HepG2 (cell line): ENCODE results near the gene HEATR5B. TPM values are rescaled to one million over a fixed set of nuclear protein-coding genes. Genes with fewer than 3 reads are reported as not detected.

Experiments used
- ATAC-seq: fragments of 200-7000 bp; cut with Tn5 transposase; 3 replicates; pipeline ENCODE4 v1.9.1; 2020; ENCODE audit warnings: mild to moderate bottlenecking, moderate library complexity
- Bru-seq: library from RNA; stranded (reverse); fragments of 400-500 nt; gene quantifications from one replicate; lab custom pipeline; 2021; lab: Mats Ljungman, UMichigan
- BruChase-seq, 2 experiments: library from RNA; stranded (reverse); fragments of 400-500 nt; gene quantifications; one replicate each; lab custom pipeline; 2021; lab: Mats Ljungman, UMichigan
- BruUV-seq: library from RNA; stranded (reverse); fragments of 400-500 nt; replicated peaks from 2 replicates; lab custom pipeline; 2021; lab: Mats Ljungman, UMichigan
- CTCF ChIA-PET: fragments of 300-600 bp; formaldehyde crosslinking; extraction: SDS; loops from one replicate; lab custom pipeline; 2021; ENCODE audit warnings: low total read pairs, inconsistent platforms, low intra/inter-chr PET ratio; lab: Yijun Ruan, JAX
- POLR2A ChIA-PET: fragments of 350-600 bp; sonication (Branson Sonifier 250); formaldehyde crosslinking; loops from one replicate; lab custom pipeline; 2020; ENCODE audit warnings: antibody characterized with exemption, inconsistent platforms; lab: Yijun Ruan, JAX
- DNase-seq: peaks from one replicate; pipeline ENCODE4 v3.0.0-alpha.2; 2015; ENCODE audit warnings: low spot score
- FAIRE-seq: peaks from 3 replicates; lab custom pipeline; 2011; peaks lifted over from hg19 to GRCh38; lab: Jason Lieb, UNC
- H2AFZ ChIP-seq: one replicate; pipeline ENCODE4 v1.6.1; 2011; ENCODE audit warnings: low read length, inconsistent platforms
- H3K27ac ChIP-seq: fragments of 300-600 bp; 3 replicates; pipeline ENCODE4 v1.8.0; 2011; ENCODE audit warnings: mixed run types, mild to moderate bottlenecking, mixed read lengths, low read length, inconsistent platforms; ENCODE audit not compliant: insufficient read depth; ENCODE audit errors: extremely low read length
- H3K27me3 ChIP-seq, 2 experiments: fragments of 200-600 bp in 1 of 2; 2 replicates in 1 of 2; 3 replicates in 1 of 2; pipeline versions ENCODE4 v1.6.0 to v1.8.0; 2011; ENCODE audit warnings: low read length in 2 of 2, mild to moderate bottlenecking in 2 of 2, moderate library complexity in 2 of 2, inconsistent platforms in 1 of 2; ENCODE audit not compliant: insufficient read depth in 2 of 2, control insufficient read depth in 1 of 2
- H3K36me3 ChIP-seq, 2 experiments: fragments of 200-600 bp in 1 of 2; replicated peaks in 1 of 2; 2 replicates in 1 of 2; 3 replicates in 1 of 2; pipeline versions ENCODE4 v1.5.1 to v1.8.0; 2011; ENCODE audit warnings: low read length in 2 of 2, inconsistent platforms in 1 of 2; ENCODE audit not compliant: insufficient read depth in 2 of 2, control insufficient read depth in 1 of 2
- H3K4me1 ChIP-seq: 2 replicates; pipeline ENCODE4 v1.5.1; 2012; ENCODE audit warnings: low read length, inconsistent platforms; ENCODE audit not compliant: insufficient read depth
- H3K4me2 ChIP-seq: 2 replicates; pipeline ENCODE4 v1.6.0; 2011; ENCODE audit warnings: low read depth, low read length, inconsistent platforms
- H3K4me3 ChIP-seq, 3 experiments: fragments of 200-600 bp in 1 of 3; sonication (generic), shearing (Covaris generic) in 1 of 3; replicated peaks in 1 of 3; 2 replicates each; pipeline ENCODE4 v1.5.1; 2011 to 2016; ENCODE audit warnings: low read length in 3 of 3, inconsistent platforms in 2 of 3, low read depth in 2 of 3, mild to moderate bottlenecking in 2 of 3, control low read depth in 1 of 3, mixed read lengths in 1 of 3; ENCODE audit not compliant: insufficient read depth in 1 of 3
- H3K79me2 ChIP-seq: one replicate; pipeline ENCODE4 v1.6.1; 2011; ENCODE audit warnings: low read length, inconsistent platforms; ENCODE audit not compliant: insufficient read depth
- H3K9ac ChIP-seq: 2 replicates; pipeline ENCODE4 v1.6.0; 2011; ENCODE audit warnings: mild to moderate bottlenecking, low read depth, low read length, inconsistent platforms; ENCODE audit not compliant: insufficient read depth
- H3K9me3 ChIP-seq: 2 replicates; pipeline ENCODE4 v1.5.1; 2012; ENCODE audit warnings: mild to moderate bottlenecking, low read length
- H4K20me1 ChIP-seq: 2 replicates; pipeline ENCODE4 v1.6.0; 2011; ENCODE audit warnings: inconsistent platforms, mild to moderate bottlenecking, low read length, moderate library complexity; ENCODE audit not compliant: insufficient read depth
- HMG20B ChIP-seq: conservative IDR thresholded peaks from 2 replicates; pipeline ENCODE4 v1.6.1; 2016; ENCODE audit warnings: missing genetic modification reagents, missing compliant biosample characterization
- HNRNPLL ChIP-seq: fragments of 200-400 bp; formaldehyde crosslinking; IDR thresholded peaks from 2 replicates; pipeline ENCODE4 v1.6.1; 2017; ENCODE audit warnings: mild to moderate bottlenecking, low read depth, low read length; ENCODE audit not compliant: poor library complexity, severe bottlenecking
- KDM2A ChIP-seq: sonication (generic); formaldehyde crosslinking; IDR thresholded peaks from 2 replicates; pipeline ENCODE4 v1.4.0; 2020; ENCODE audit warnings: low read depth, missing genetic modification reagents, borderline replicate concordance
- KDM4B ChIP-seq: sonication (generic); formaldehyde crosslinking; IDR thresholded peaks from 2 replicates; pipeline ENCODE4 v1.4.0; 2020; ENCODE audit warnings: missing genetic modification reagents
- NFE2L2 ChIP-seq: fragments of 150-350 bp; IDR thresholded peaks from 2 replicates; pipeline ENCODE4 v1.6.1; 2014; ENCODE audit warnings: low read length
- NFKB2 ChIP-seq: sonication (generic); formaldehyde crosslinking; IDR thresholded peaks from 2 replicates; pipeline ENCODE4 v1.4.0; 2020; ENCODE audit warnings: missing genetic modification reagents, borderline replicate concordance
- NR1H2 ChIP-seq: sonication (generic); formaldehyde crosslinking; IDR thresholded peaks from 2 replicates; pipeline ENCODE4 v1.8.1; 2022; ENCODE audit warnings: low read depth, missing genetic modification reagents, borderline replicate concordance
- ZFP90 ChIP-seq: sonication (generic); formaldehyde crosslinking; IDR thresholded peaks from 2 replicates; pipeline ENCODE4 v1.8.0; 2022; ENCODE audit warnings: missing genetic modification reagents, mild to moderate bottlenecking, inconsistent platforms, borderline replicate concordance
- ZFYVE20 ChIP-seq: sonication (generic); formaldehyde crosslinking; IDR thresholded peaks from 2 replicates; pipeline ENCODE4 v1.8.0; 2023; ENCODE audit warnings: low read depth, mild to moderate bottlenecking, moderate library complexity, missing genetic modification reagents, borderline replicate concordance
- ZNF124 ChIP-seq: sonication (generic); formaldehyde crosslinking; IDR thresholded peaks from 2 replicates; pipeline ENCODE4 v1.4.0; 2020; ENCODE audit warnings: missing genetic modification reagents
- ZNF264 ChIP-seq: sonication (generic); formaldehyde crosslinking; IDR thresholded peaks from 2 replicates; pipeline ENCODE4 v1.4.0; 2020; ENCODE audit warnings: missing genetic modification reagents
- ZNF7 ChIP-seq: IDR thresholded peaks from 2 replicates; pipeline ENCODE4 v1.6.1; 2016; ENCODE audit warnings: missing biosample characterization, missing genetic modification reagents
- ZNF788 ChIP-seq: sonication (generic); formaldehyde crosslinking; IDR thresholded peaks from 2 replicates; pipeline ENCODE4 v1.5.0; 2020; ENCODE audit warnings: mild to moderate bottlenecking, missing genetic modification reagents, borderline replicate concordance
- ZNF792 ChIP-seq: IDR thresholded peaks from 2 replicates; pipeline ENCODE4 v1.6.1; 2016
- ZSCAN9 ChIP-seq: IDR thresholded peaks from 2 replicates; pipeline ENCODE4 v1.6.1; 2016; ENCODE audit warnings: borderline replicate concordance
- WGBS: methylation state at CpG from one replicate; pipeline ENCODE4 v1.1.6; 2017; ENCODE audit warnings: low lambda C conversion rate; 5-methylcytosine and 5-hydroxymethylcytosine counted together
- in situ Hi-C: cut with HindIII; loops from 2 replicates; pipeline ENCODE4 v1.10.0; 2017; ENCODE audit warnings: low pct_unique_long_range_greater_than_20kb; ENCODE audit not compliant: extremely low pct_ligation_motif_present
- intact Hi-C: fragments of 100-400 bp; cut with micrococcal nuclease; formaldehyde crosslinking; loops from one replicate; pipeline ENCODE4 v1.10.0; 2022; ENCODE audit not compliant: unreplicated experiment
- long read RNA-seq, 2 experiments: library from RNA in 1 of 2; library from polyadenylated mRNA in 1 of 2; stranded (forward) in 1 of 2; unstranded in 1 of 2; transcript quantifications; one replicate each; pipeline ENCODE4 v2.0.0, GENCODE V29; 2019 to 2022
- polyA minus RNA-seq, 3 experiments: library from RNA; depleted of rRNA, polyadenylated mRNA; stranded (reverse); fragments of >200 nt; gene quantifications; 2 replicates each; pipeline ENCODE4 v1.2.3, GENCODE V29; 2011; ENCODE audit warnings: low replicate concordance in 1 of 3
- polyA plus RNA-seq, 8 experiments: library from polyadenylated mRNA; depleted of rRNA in 3 of 8; stranded (reverse) in 7 of 8; unstranded in 1 of 8; fragments of >200 nt; fragmentation: Illumina TruSeq in 4 of 8; extraction: Trizol in 4 of 8; gene quantifications; 2 replicates each; pipeline versions ENCODE4 v1.2.1 to v1.2.3, GENCODE V29; 2011 to 2016; ENCODE audit warnings: low read depth in 4 of 8, missing spikeins in 1 of 8, mixed read lengths in 1 of 8; ENCODE audit not compliant: insufficient read depth in 1 of 8
- total RNA-seq, 5 experiments: library from RNA; depleted of rRNA; stranded (reverse); fragments of >200 nt; fragmentation: Illumina TruSeq; extraction: Trizol; gene quantifications; 2 replicates each; pipeline ENCODE4 v1.2.3, GENCODE V29; 2016; ENCODE audit warnings: low read depth in 1 of 5
- TF ChIP-seq, protein P1 (sequence below): sonication (generic); formaldehyde crosslinking; IDR thresholded peaks from 2 replicates; pipeline ENCODE4 v1.4.0; 2020; ENCODE audit warnings: mild to moderate bottlenecking, missing genetic modification reagents

HEATR5B gene
- total RNA-seq (2016; rRNA removed; fragmentation: Illumina TruSeq; extraction: Trizol) (16.3 and 17.6 TPM in 2 replicates), polyA plus RNA-seq (2011; rRNA removed) (11.1 and 12.7 TPM in 2 replicates), polyA minus RNA-seq (2011; rRNA and poly(A)+ RNA removed; ENCODE audit: low replicate concordance) (21.1 and 25.1 TPM in 2 replicates), Bru-seq, nascent RNA (percentile 66 among the genes with signal in this experiment), BruChase-seq, experiment 1, labeled RNA remaining after a 6-hour chase (percentile 73 among the genes with signal in this experiment), BruChase-seq, experiment 2, labeled RNA remaining after a 2-hour chase (percentile 71 among the genes with signal in this experiment)
- total RNA-seq (2016; cell fraction: cytosol; rRNA removed; fragmentation: Illumina TruSeq; extraction: Trizol; ENCODE audit: low read depth): 5.0 and 7.2 TPM in 2 replicates
- total RNA-seq (2016; cell fraction: insoluble cytoplasmic fraction; rRNA removed; fragmentation: Illumina TruSeq; extraction: Trizol): 16.6 and 17.0 TPM in 2 replicates
- 5.5 and 5.7 TPM in 2 replicates for total RNA-seq (2016; cell fraction: membrane; rRNA removed; fragmentation: Illumina TruSeq; extraction: Trizol)
- 24.9 TPM in 2 replicates for total RNA-seq (2016; cell fraction: nucleus; rRNA removed; fragmentation: Illumina TruSeq; extraction: Trizol)
- 5.1 and 7.4 TPM in 2 replicates for polyA plus RNA-seq (2011; cell fraction: cytosol; rRNA removed)
- 20.0 and 23.9 TPM in 2 replicates for polyA plus RNA-seq (2011; cell fraction: nucleus; rRNA removed)
- polyA plus RNA-seq (2012): 7.9 and 8.6 TPM in 2 replicates
- 0.35 and 0.62 TPM in 2 replicates for polyA plus RNA-seq (2016; cell fraction: cytosol; fragmentation: Illumina TruSeq; extraction: Trizol; ENCODE audit: low read depth)
- 6.1 and 6.9 TPM in 2 replicates for polyA plus RNA-seq (2016; cell fraction: insoluble cytoplasmic fraction; fragmentation: Illumina TruSeq; extraction: Trizol; ENCODE audit: low read depth)
- polyA plus RNA-seq (2016; cell fraction: membrane; fragmentation: Illumina TruSeq; extraction: Trizol; ENCODE audit: low read depth): 0.68 and 0.74 TPM in 2 replicates
- 20.2 and 22.8 TPM in 2 replicates for polyA plus RNA-seq (2016; cell fraction: nucleus; fragmentation: Illumina TruSeq; extraction: Trizol; ENCODE audit: insufficient read depth, low read depth)
- polyA minus RNA-seq (2011; cell fraction: cytosol; rRNA and poly(A)+ RNA removed): 11.4 and 11.5 TPM in 2 replicates
- 52.8 and 57.9 TPM in 2 replicates for polyA minus RNA-seq (2011; cell fraction: nucleus; rRNA and poly(A)+ RNA removed)
- long read RNA-seq, experiment 1, partial matches to known transcripts: 0 of 1 reads
- long read RNA-seq, experiment 1, other reads (novel, unspliced or antisense): 1 of 1 reads
- long read RNA-seq, experiment 2, full-length matches to known transcripts: 2 of 12 reads
- long read RNA-seq, experiment 2, partial matches to known transcripts: 2 of 12 reads
- long read RNA-seq, experiment 2, other reads (novel, unspliced or antisense): 8 of 12 reads

DNA sequence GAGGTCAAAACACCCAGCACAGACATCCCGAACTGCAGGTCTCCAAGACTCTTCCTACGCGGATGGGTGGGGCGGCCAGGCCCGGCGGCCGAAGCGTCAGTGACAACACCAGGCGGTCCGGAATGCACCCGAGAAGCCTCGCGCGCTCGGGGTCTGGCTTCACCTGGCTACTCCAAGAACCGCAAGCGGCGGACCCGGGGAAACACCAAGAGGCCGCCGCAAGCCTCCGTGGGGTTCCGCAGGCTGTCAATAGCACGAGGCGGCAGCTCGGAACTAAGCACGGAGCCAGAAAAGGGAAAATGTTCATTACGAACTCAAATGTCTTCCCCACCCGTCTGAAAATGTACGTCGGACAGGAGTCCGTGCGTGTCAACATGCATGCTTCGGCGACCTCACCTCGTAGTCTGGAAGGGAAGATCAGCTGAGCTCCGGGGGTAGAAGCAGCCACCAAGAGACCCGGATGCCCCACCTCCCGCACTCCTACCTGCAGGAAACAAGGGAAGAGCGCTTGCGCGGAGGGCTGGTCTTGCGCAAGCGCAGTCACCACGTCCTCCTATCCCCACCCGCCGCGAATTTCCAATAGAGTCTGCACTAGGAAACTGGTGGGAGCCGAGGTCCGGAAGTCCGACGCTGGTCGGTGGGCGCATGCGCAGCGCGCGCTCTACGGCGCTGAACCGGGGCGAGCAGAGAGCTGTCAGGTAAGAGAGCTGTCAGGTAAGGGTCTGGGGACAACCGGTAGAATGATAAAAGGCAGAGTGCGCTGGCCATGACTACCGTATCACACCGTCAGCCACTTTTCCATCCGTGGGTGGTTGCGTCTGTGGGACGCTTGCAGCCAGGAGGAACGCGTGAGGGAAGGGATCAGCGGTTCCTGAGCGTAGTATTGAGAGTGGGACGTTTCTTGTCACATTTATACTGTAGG, at the start of gene HEATR5B, which contains the start of gene GPATCH11:
Gene HEATR5B, minus strand, starts transcription at position 500 of the 922 bp plus-strand sequence. CDS start 958 bp downstream, outside the sequence.
Gene GPATCH11, plus strand, starts transcription at position 646 of the 922 bp plus-strand sequence. CDS start 3,864 bp downstream, outside the sequence.
- POLR2A ChIA-PET: interaction anchor here (0.5 to 1.3 kb wide), 2 partner anchors 113 to 1293 kb away, joined by 3 read pairs; no protein-coding TSS in a partner anchor
- DNase-seq (peak; percentile 98), FAIRE-seq (peak; percentile 71), ATAC-seq (peak; percentile 97)
- H3K36me3 ChIP-seq: peaks cover 2 to 10% of the 10 kb centered on the region in 2 experiments; a peak in 4 of 5 replicates
- no peaks in the 10 kb centered on the region for H4K20me1 ChIP-seq
- H3K9me3 ChIP-seq: no peaks in the 10 kb centered on the region
- peak within 1 kb of the TSS; percentile 80 to 94 (median 90) for H3K4me3 ChIP-seq
- peaks cover 12% of the 10 kb centered on the region for H3K79me2 ChIP-seq
- intact Hi-C loops (loop anchor here (5.0 to 10.0 kb wide), 2 partner anchors 117 to 151 kb away; partner anchors contain the start of genes CEBPZ, NDUFAF7 and STRN), in situ Hi-C loops (no loop called here)
- no peaks in the 10 kb centered on the region; a peak in 1 of 5 replicates for H3K27me3 ChIP-seq
- TSS peak; percentile 64 for BruUV-seq
- 2% methylated on average over 52 of the region's 74 CpGs for WGBS
- H3K27ac ChIP-seq: peak within 1 kb of the TSS; percentile 77
- peak within 1 kb of the TSS; percentile 95 for H3K4me2 ChIP-seq
- H3K9ac ChIP-seq: peak within 1 kb of the TSS; percentile 81
- peaks cover 34% of the 10 kb centered on the region for H3K4me1 ChIP-seq
- peak within 1 kb of the TSS; percentile 97 for H2AFZ ChIP-seq
- CTCF ChIA-PET: no interaction called here
- TF ChIP-seq ZNF792 (CRISPR knock-in tag) (peak; percentile 72; the same call in 1 of the 2 replicates), ZFYVE20 (CRISPR knock-in tag) (no peak), KDM4B (CRISPR knock-in tag) (peak; percentile 37; the same call in 1 of the 2 replicates), ZNF124 (CRISPR knock-in tag) (no peak), HNRNPLL (peak; percentile 94), NFKB2 (CRISPR knock-in tag) (peak; percentile 64; the same call in 1 of the 2 replicates), ZFP90 (CRISPR knock-in tag) (peak; percentile 98), ZSCAN9 (peak; percentile 86; the same call in 1 of the 2 replicates), ZNF264 (CRISPR knock-in tag) (0 out of 2 replicates have a peak, but pooled peaks have one; percentile 63), KDM2A (CRISPR knock-in tag) (peak; percentile 82; the same call in 1 of the 2 replicates), HMG20B (no peak), ZNF7 (CRISPR knock-in tag) (0 out of 2 replicates have a peak, but pooled peaks have one; percentile 9), ZNF788 (CRISPR knock-in tag) (peak; percentile 81; the same call in 1 of the 2 replicates), NFE2L2 (no peak; the same call in 1 of the 2 replicates), NR1H2 (CRISPR knock-in tag) (no peak)
- TF ChIP-seq, protein P1, sequence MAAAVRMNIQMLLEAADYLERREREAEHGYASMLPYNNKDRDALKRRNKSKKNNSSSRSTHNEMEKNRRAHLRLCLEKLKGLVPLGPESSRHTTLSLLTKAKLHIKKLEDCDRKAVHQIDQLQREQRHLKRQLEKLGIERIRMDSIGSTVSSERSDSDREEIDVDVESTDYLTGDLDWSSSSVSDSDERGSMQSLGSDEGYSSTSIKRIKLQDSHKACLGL (CRISPR knock-in tag): peak; percentile 98; the same call in 1 of the 2 replicates
